Measurements from ENCODE around the gene NOP56. TPM values are rescaled to one million over a fixed set of nuclear protein-coding genes. Genes with fewer than 3 reads are reported as not detected.

The NOP56 gene
- total and polyA plus RNA-seq, 12 donors = 37.1 to 77.1 (median 50.8) TPM

- Histone ChIP-seq H3K27ac (peak overlapping the region in 1 of 10 donors; percentile 92), H3K4me1 (peaks cover 0 to 25% (median 6%) of the 10 kb centered on the region in 9 donors), H3K27me3 (peaks cover 0 to 81% (median 14%) of the 10 kb centered on the region in 7 donors), H3K4me3 (no peak overlapping the region), H3K9me3 (no peaks in the 10 kb centered on the region), H3K36me3 (no peaks in the 10 kb centered on the region)
- intact Hi-C loops (cut with DNase I) = loop anchor here in 3 of 10 donors (2.0 to 10.0 kb wide), 4 partner anchors 46 to 164 kb away; partner anchors contain the start of genes PCED1A (in 2 of the 3) and VPS16 (in 2 of the 3)
- no peak for ATAC-seq
- TF ChIP-seq CTCF (IDR thresholded peaks at IDR 0.05) = no peak
- DNase-seq = no peak
- 84 to 87% methylated on average over 8 of the region's 8 CpGs for WGBS, 2 donors
These were observed 38.7 kb downstream of the NOP56 start for GRCh38 chr20:2691127-2691526.

GRCh38 chr20:2691663-2692035, 39.2 kb downstream of the NOP56 start:
- intact Hi-C loops (cut with DNase I) = loop anchor here in 3 of 10 donors (2.0 to 10.0 kb wide), 4 partner anchors 46 to 163 kb away; partner anchors contain the start of genes PCED1A (in 2 of the 3) and VPS16 (in 2 of the 3)
- Histone ChIP-seq H3K36me3 (no peaks in the 10 kb centered on the region), H3K27ac (peak overlapping the region in 8 of 10 donors; percentile 79 to 92 (median 82)), H3K4me3 (peak overlapping the region in 8 of 10 donors; percentile 45 to 64 (median 56)), H3K27me3 (peaks cover 0 to 82% (median 14%) of the 10 kb centered on the region in 7 donors), H3K9me3 (no peaks in the 10 kb centered on the region), H3K4me1 (peaks cover 0 to 25% (median 6%) of the 10 kb centered on the region in 9 donors)
- ATAC-seq (peak in 2 of 8 donors; percentile 2 to 3), DNase-seq (no peak)
- 64 to 73% methylated on average over 10 of the region's 10 CpGs for WGBS, 2 donors
- TF ChIP-seq CTCF (IDR thresholded peaks at IDR 0.05) = no peak

- TF ChIP-seq CTCF (IDR thresholded peaks at IDR 0.05) = no peak
- peak within 1 kb of the TSS; percentile 14 to 64 (median 54) for H3K4me3 ChIP-seq
These were observed 39.8 kb downstream of the NOP56 start, which contains the start of gene EBF4 for GRCh38 chr20:2692036-2692885. Gene EBF4 (plus strand): TSS chr20:2692780. CDS start chr20:2693646, 866 bp downstream.

GRCh38 chr20:2692886-2693285, 40.5 kb downstream of the NOP56 start:
- DNase-seq = no peak
- H3K27ac ChIP-seq = peak overlapping the region in 2 of 10 donors; percentile 64 to 65

More at GRCh38 chr20:2692036-2692885, 39.8 kb downstream of the NOP56 start, which contains the start of gene EBF4:
- WGBS, 2 donors = 3% methylated on average over 54 to 86 of the region's 106 CpGs
- DNase-seq = peak; percentile 44 to 59
- peak within 1 kb of the TSS; percentile 28 to 92 (median 80) for H3K27ac ChIP-seq
- peaks cover 0 to 78% (median 14%) of the 10 kb centered on the region in 7 donors for H3K27me3 ChIP-seq
- no peaks in the 10 kb centered on the region for H3K9me3 ChIP-seq
- peaks cover 0 to 25% (median 6%) of the 10 kb centered on the region in 9 donors for H3K4me1 ChIP-seq
- ATAC-seq = peak; percentile 40 to 70 (median 56)
- H3K36me3 ChIP-seq = no peaks in the 10 kb centered on the region
- intact Hi-C loops (cut with DNase I) = loop anchor here in 2 of 10 donors (5.0 to 10.0 kb wide), 3 partner anchors 45 to 163 kb away; partner anchors contain the start of genes PCED1A (in 1 of the 2) and VPS16 (in 1 of the 2)

More at GRCh38 chr20:2692886-2693285, 40.5 kb downstream of the NOP56 start:
- intact Hi-C loops (cut with DNase I) = loop anchor here in 2 of 10 donors (5.0 to 10.0 kb wide), 3 partner anchors 44 to 162 kb away; partner anchors contain the start of genes PCED1A (in 1 of the 2) and VPS16 (in 1 of the 2)
- TF ChIP-seq CTCF (IDR thresholded peaks at IDR 0.05) = no peak
- ATAC-seq = no peak
- H3K9me3 ChIP-seq = no peaks in the 10 kb centered on the region
- H3K4me3 ChIP-seq = peak overlapping the region in 9 of 10 donors; percentile 38 to 64 (median 51)
- peaks cover 0 to 73% (median 14%) of the 10 kb centered on the region in 7 donors for H3K27me3 ChIP-seq
- 0 to 1% methylated on average over 39 to 61 of the region's 64 CpGs for WGBS, 2 donors
- H3K4me1 ChIP-seq = peaks cover 0 to 23% (median 4%) of the 10 kb centered on the region in 9 donors
- H3K36me3 ChIP-seq = no peaks in the 10 kb centered on the region

All from heart right ventricle (tissue), 16 donors.